ENCODE measurements around the gene EGR4.

The EGR4 gene

DNA sequence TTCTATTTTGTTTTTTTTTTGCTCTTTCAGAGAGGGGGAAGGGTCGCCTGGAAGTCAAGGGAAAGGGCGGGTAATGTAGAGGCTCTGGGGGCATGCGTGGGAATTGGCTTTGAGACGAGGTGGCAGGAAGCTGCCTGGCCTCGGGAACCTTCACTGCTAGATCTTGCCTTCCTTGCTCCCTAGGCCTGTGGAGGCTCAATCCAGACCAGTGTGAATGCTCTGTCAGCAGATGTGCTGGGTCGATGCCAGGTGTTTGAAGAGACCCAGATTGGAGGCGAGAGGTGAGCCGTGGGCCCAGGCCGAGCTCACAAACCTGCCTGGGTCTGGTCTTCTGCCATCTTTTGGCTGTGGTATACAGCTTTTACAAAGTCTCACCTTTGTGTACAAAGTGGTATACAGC, 43.7 kb downstream of the EGR4 start:
- no peak for DNase-seq (ENCODE audit: low spot score)

DNA sequence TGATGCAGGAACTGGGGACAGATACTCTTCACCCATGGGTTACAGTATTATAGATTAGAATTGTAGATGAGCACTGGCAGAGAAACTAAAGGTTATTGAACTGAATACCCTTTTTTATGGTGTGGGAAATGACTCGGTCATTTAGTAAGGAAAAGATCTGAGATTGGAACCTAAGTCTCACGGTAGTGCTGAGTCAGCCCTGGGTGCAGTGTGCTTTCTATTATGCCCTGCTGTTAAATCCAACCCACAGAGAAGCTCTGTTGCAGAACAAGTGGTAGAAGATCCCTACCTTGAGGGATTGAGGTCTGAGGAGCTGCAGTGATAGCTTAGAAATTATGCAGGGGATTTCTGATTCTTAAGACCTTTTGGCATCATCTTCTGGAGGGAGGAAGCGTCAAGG, 46.5 kb downstream of the EGR4 start:
- no peak for DNase-seq (ENCODE audit: low spot score)

DNA sequence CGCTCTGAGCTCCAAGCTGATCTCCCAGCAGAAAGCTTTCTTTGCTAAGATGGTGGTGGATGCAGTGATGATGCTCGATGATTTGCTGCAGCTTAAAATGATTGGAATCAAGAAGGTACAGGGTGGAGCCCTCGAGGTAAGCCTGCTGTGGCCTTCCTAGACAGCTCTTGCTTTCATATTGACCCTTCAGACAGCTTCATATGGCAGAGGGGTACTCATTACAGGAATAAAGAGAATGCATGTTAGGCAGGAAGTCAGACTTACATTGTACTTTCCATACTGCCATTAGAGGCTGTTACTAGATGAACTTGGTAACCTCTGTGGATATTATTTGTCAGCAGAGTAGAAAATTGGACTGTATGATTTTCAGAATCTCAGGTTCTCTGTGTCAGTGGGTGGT, 48.8 kb downstream of the EGR4 start:
- no peak for DNase-seq (ENCODE audit: low spot score)

DNA sequence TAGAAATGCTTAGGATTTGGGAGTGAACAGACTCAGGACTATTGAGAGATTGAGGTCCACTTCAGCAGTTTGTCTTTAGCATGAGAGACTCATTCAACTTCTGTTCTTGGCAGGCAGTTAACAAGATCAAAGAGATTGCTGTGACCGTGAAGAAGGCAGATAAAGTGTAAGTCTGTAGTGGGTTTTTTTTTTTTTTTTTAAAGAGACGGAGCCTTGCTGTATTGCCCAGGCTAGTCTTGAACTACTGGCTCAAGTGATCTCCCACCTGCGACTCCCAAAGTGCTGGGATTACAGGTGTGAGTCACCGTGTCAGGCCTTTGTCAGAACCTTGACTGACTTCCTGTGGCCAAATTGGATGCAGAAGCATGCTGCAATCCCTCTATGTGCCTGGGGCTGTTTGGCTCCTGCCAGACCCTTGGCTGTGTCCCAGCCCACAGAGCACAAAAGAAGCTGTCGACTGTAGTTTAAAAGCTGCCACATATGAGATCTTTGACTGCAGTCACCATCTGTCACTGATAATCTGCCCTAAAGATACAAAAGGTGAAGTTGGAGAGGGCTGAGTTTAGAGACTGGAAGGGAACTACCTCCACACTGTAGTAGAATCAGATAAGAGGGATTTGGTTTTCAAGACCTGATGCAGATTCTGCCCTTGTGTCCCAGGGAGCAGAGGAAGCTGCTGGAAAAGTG, 49.3 kb downstream of the EGR4 start:
- DNase-seq (ENCODE audit: low spot score) = no peak
